Liver (tissue), 9 donors: ENCODE data around the gene TMEM243. TPM values are rescaled to one million over a fixed set of nuclear protein-coding genes. Genes with fewer than 3 reads are reported as not detected.

Experiments used
- DNase-seq: peaks from one replicate; pipeline ENCODE4 v3.0.0-alpha.2; 2017; ENCODE audit warnings: low spot score
- H3K27ac ChIP-seq, 2 donors: one replicate each; pipeline ENCODE4 v1.7.0; 2013; ENCODE audit warnings: inconsistent platforms in 2 of 2, low read length in 2 of 2, control low read depth in 1 of 2, low read depth in 1 of 2, mild to moderate bottlenecking in 1 of 2
- H3K27me3 ChIP-seq, 4 donors: one replicate each; pipeline versions ENCODE4 v1.6.1 to v1.7.0; 2013; ENCODE audit warnings: low read length in 3 of 4, inconsistent platforms in 1 of 4, mild to moderate bottlenecking in 1 of 4, moderate library complexity in 1 of 4; ENCODE audit not compliant: control insufficient read depth in 4 of 4, insufficient read depth in 4 of 4
- H3K36me3 ChIP-seq, 4 donors: one replicate each; pipeline versions ENCODE4 v1.6.1 to v1.7.0; 2013; ENCODE audit warnings: low read length in 3 of 4, mild to moderate bottlenecking in 3 of 4, low read depth in 1 of 4, moderate library complexity in 1 of 4; ENCODE audit not compliant: control insufficient read depth in 4 of 4, insufficient read depth in 3 of 4
- H3K4me1 ChIP-seq, 4 donors: one replicate each; pipeline versions ENCODE4 v1.6.1 to v1.7.0; 2013; ENCODE audit warnings: low read length in 3 of 4, mild to moderate bottlenecking in 3 of 4, moderate library complexity in 1 of 4; ENCODE audit not compliant: control insufficient read depth in 4 of 4, insufficient read depth in 4 of 4
- H3K4me3 ChIP-seq, 3 donors: one replicate each; pipeline versions ENCODE4 v1.6.1 to v1.7.0; 2013; ENCODE audit warnings: low read length in 3 of 3, control low read depth in 1 of 3, low read depth in 1 of 3, mild to moderate bottlenecking in 1 of 3
- H3K9ac ChIP-seq, 2 donors: one replicate each; pipeline ENCODE4 v1.7.0; 2013; ENCODE audit warnings: low read length in 2 of 2, mild to moderate bottlenecking in 2 of 2, moderate library complexity in 2 of 2, control low read depth in 1 of 2, low read depth in 1 of 2
- H3K9me3 ChIP-seq, 4 donors: one replicate each; pipeline versions ENCODE4 v1.6.1 to v1.7.0; 2013; ENCODE audit warnings: low read length in 3 of 4; ENCODE audit not compliant: control insufficient read depth in 4 of 4
- ATF3 ChIP-seq: IDR thresholded peaks from 2 replicates; pipeline ENCODE4 v1.6.1; 2016; ENCODE audit warnings: antibody characterized with exemption
- CTCF ChIP-seq: fragments of 150-350 bp; IDR thresholded peaks from 2 replicates; pipeline ENCODE4 v1.5.1; 2017; ENCODE audit warnings: improper control_type of control experiment, low read depth, low read length; ENCODE audit not compliant: missing input control
- EGR1 ChIP-seq, 2 donors: IDR thresholded peaks; 2 replicates each; pipeline ENCODE4 v1.6.1; 2016 to 2018; ENCODE audit warnings: antibody characterized with exemption in 2 of 2, low read depth in 2 of 2
- FOXA1 ChIP-seq: IDR thresholded peaks from 2 replicates; pipeline ENCODE4 v1.6.1; 2016; ENCODE audit warnings: antibody characterized with exemption
- FOXA2 ChIP-seq: IDR thresholded peaks from 2 replicates; pipeline ENCODE4 v1.6.1; 2016; ENCODE audit warnings: antibody characterized with exemption
- GABPA ChIP-seq, 2 donors: IDR thresholded peaks in 1 of 2; conservative IDR thresholded peaks in 1 of 2; 2 replicates each; pipeline ENCODE4 v1.6.1; 2016; ENCODE audit warnings: antibody characterized with exemption in 2 of 2, mild to moderate bottlenecking in 1 of 2, moderate library complexity in 1 of 2
- HNF4A ChIP-seq, 2 donors: conservative IDR thresholded peaks; 2 replicates each; pipeline ENCODE4 v1.6.1; 2016; ENCODE audit warnings: antibody characterized with exemption in 2 of 2, mild to moderate bottlenecking in 2 of 2
- HNF4G ChIP-seq: IDR thresholded peaks from 2 replicates; pipeline ENCODE4 v1.6.1; 2016; ENCODE audit warnings: antibody characterized with exemption
- JUND ChIP-seq, 2 donors: IDR thresholded peaks; 2 replicates each; pipeline ENCODE4 v1.6.1; 2016; ENCODE audit warnings: antibody characterized with exemption in 2 of 2
- MAX ChIP-seq: IDR thresholded peaks from 2 replicates; pipeline ENCODE4 v1.6.1; 2016; ENCODE audit warnings: antibody characterized with exemption
- NR2F2 ChIP-seq: IDR thresholded peaks from 2 replicates; pipeline ENCODE4 v1.6.1; 2016; ENCODE audit warnings: antibody characterized with exemption
- RAD21 ChIP-seq, 2 donors: IDR thresholded peaks; 2 replicates each; pipeline ENCODE4 v1.6.1; 2016; ENCODE audit warnings: antibody characterized with exemption in 2 of 2, mild to moderate bottlenecking in 2 of 2
- REST ChIP-seq: IDR thresholded peaks from 2 replicates; pipeline ENCODE4 v1.6.1; 2016; ENCODE audit warnings: antibody characterized with exemption, mild to moderate bottlenecking
- RXRA ChIP-seq, 2 donors: IDR thresholded peaks; 2 replicates each; pipeline ENCODE4 v1.6.1; 2017 to 2018; ENCODE audit warnings: antibody characterized with exemption in 2 of 2, mild to moderate bottlenecking in 1 of 2
- SP1 ChIP-seq: IDR thresholded peaks from 2 replicates; pipeline ENCODE4 v1.6.1; 2018; ENCODE audit warnings: antibody characterized with exemption, mild to moderate bottlenecking
- TAF1 ChIP-seq: conservative IDR thresholded peaks from 2 replicates; pipeline ENCODE4 v1.6.1; 2016; ENCODE audit warnings: antibody characterized with exemption, mild to moderate bottlenecking
- YY1 ChIP-seq: IDR thresholded peaks from 2 replicates; pipeline ENCODE4 v1.6.1; 2016; ENCODE audit warnings: antibody characterized with exemption, mild to moderate bottlenecking
- ZBTB33 ChIP-seq: IDR thresholded peaks from 2 replicates; pipeline ENCODE4 v1.6.1; 2016; ENCODE audit warnings: antibody characterized with exemption
- WGBS: extraction: QIAGEN DNeasy Blood & Tissue Kit; methylation state at CpG from one replicate; pipeline ENCODE4 v1.1.7; 2013; 5-methylcytosine and 5-hydroxymethylcytosine counted together
- polyA plus RNA-seq, 2 donors: library from polyadenylated mRNA; stranded (reverse) in 1 of 2; unstranded in 1 of 2; fragments of 200-250 nt in 1 of 2; fragments of >200 nt in 1 of 2; fragmentation: Nextera tagmentation in 1 of 2; extraction: Ambion mirVana in 1 of 2; gene quantifications; one replicate each; pipeline versions ENCODE4 v1.2.1 to v1.2.3, GENCODE V29; 2013 to 2015
- total RNA-seq, 2 donors: library from RNA; depleted of rRNA; stranded (reverse); fragments of >200 nt; gene quantifications; one replicate each; pipeline ENCODE4 v1.2.3, GENCODE V29; 2014
- donor health status: healthy.
- donor health status: healthy.
- donor health status: healthy.
- donor health status: healthy.
- donor health status: healthy.

TMEM243 gene
- total and polyA plus RNA-seq, 4 donors = 4.8 to 8.0 (median 5.5) TPM

GRCh38 chr7:87178320-87178719, 41.2 kb downstream of the TMEM243 start (continued):
- TF ChIP-seq FOXA2 = no peak
- no peak for TF ChIP-seq TAF1

- WGBS = 96% methylated on average over 1 of the region's 1 CpG
- peaks cover 11 to 71% (median 60%) of the 10 kb centered on the region in 4 donors for H3K36me3 ChIP-seq
- no peaks in the 10 kb centered on the region for H3K27me3 ChIP-seq
- no peaks in the 10 kb centered on the region for H3K4me1 ChIP-seq
- no peaks in the 10 kb centered on the region for H3K9me3 ChIP-seq
- TF ChIP-seq RAD21 (IDR thresholded peaks at IDR 0.05) (no peak), FOXA2 (no peak), CTCF (no peak), MAX (no peak), ATF3 (no peak), REST (no peak), HNF4G (no peak), YY1 (no peak), GABPA (IDR thresholded peaks at IDR 0.05 in 1 of 2, conservative IDR thresholded peaks at IDR 0.05 in 1 of 2) (no peak), TAF1 (no peak), RXRA (IDR thresholded peaks at IDR 0.05) (no peak), ZBTB33 (no peak), FOXA1 (no peak), NR2F2 (no peak), EGR1 (IDR thresholded peaks at IDR 0.05; ENCODE audit: low read depth in 2 of 2) (no peak), JUND (IDR thresholded peaks at IDR 0.05) (no peak), HNF4A (conservative IDR thresholded peaks at IDR 0.05) (no peak), SP1 (no peak)
- no peak overlapping the region for H3K27ac ChIP-seq
- H3K9ac ChIP-seq = no peak overlapping the region
- no peak overlapping the region for H3K4me3 ChIP-seq
- no peak for DNase-seq
Measured at GRCh38 chr7:87173471-87173870, 46.1 kb downstream of the TMEM243 start.
